OCI-LY7 (cell line): ENCODE measurements around the gene AARS2. TPM values are rescaled to one million over a fixed set of nuclear protein-coding genes. Genes with fewer than 3 reads are reported as not detected.

ENCODE experiments used
- BruUV-seq: library from RNA; stranded (reverse); fragments of 400-500 nt; replicated peaks from 2 replicates; lab custom pipeline; 2021; lab: Mats Ljungman, UMichigan
- CTCF ChIA-PET: fragments of 300-600 bp; sonication (Branson Sonifier 250); formaldehyde crosslinking; loops from one replicate; lab custom pipeline; 2022; ENCODE audit warnings: antibody characterized with exemption; ENCODE audit not compliant: unreplicated experiment; lab: Charles Lee
- POLR2A ChIA-PET: fragments of 300-600 bp; sonication (Branson Sonifier 250); formaldehyde crosslinking; loops from one replicate; lab custom pipeline; 2022; ENCODE audit warnings: antibody characterized with exemption; lab: Charles Lee
- DNase-seq: peaks from one replicate; pipeline ENCODE4 v3.0.0-alpha.2; 2015; ENCODE audit warnings: low spot score
- H2AFZ ChIP-seq: fragments of 200-600 bp; sonication (generic), shearing (Covaris generic); 2 replicates; pipeline ENCODE4 v1.6.1; 2014; ENCODE audit warnings: mild to moderate bottlenecking, antibody characterized with exemption, low read length, moderate library complexity
- H3K27ac ChIP-seq: fragments of 200-600 bp; sonication (generic); 2 replicates; pipeline ENCODE4 v1.5.1; 2014; ENCODE audit warnings: mixed run types, low read depth, mild to moderate bottlenecking, moderate library complexity, low read length, inconsistent platforms; ENCODE audit not compliant: poor library complexity, severe bottlenecking
- H3K36me3 ChIP-seq: fragments of 200-600 bp; sonication (generic); 2 replicates; pipeline ENCODE4 v1.6.1; 2014; ENCODE audit warnings: mild to moderate bottlenecking, antibody characterized with exemption, low read length, moderate library complexity, mixed read lengths; ENCODE audit not compliant: insufficient read depth
- H3K4me1 ChIP-seq: fragments of 200-600 bp; sonication (generic); 2 replicates; pipeline ENCODE4 v1.5.1; 2014; ENCODE audit warnings: mild to moderate bottlenecking, low read length; ENCODE audit not compliant: insufficient read depth, poor library complexity, severe bottlenecking
- H3K4me2 ChIP-seq: fragments of 200-600 bp; sonication (generic); 2 replicates; pipeline ENCODE4 v1.6.1; 2014; ENCODE audit warnings: mild to moderate bottlenecking, low read length
- H3K4me3 ChIP-seq: fragments of 200-600 bp; sonication (generic); 2 replicates; pipeline ENCODE4 v1.5.1; 2014; ENCODE audit warnings: mild to moderate bottlenecking, low read depth, low read length; ENCODE audit not compliant: poor library complexity, severe bottlenecking
- H3K79me2 ChIP-seq: fragments of 200-600 bp; sonication (generic); 2 replicates; pipeline ENCODE4 v1.6.1; 2016; ENCODE audit warnings: low read depth, mild to moderate bottlenecking, low read length, moderate library complexity, mixed read lengths; ENCODE audit not compliant: insufficient read depth
- H3K9me2 ChIP-seq: fragments of 200-600 bp; sonication (generic); 2 replicates; pipeline ENCODE4 v1.6.1; 2016; ENCODE audit warnings: mild to moderate bottlenecking, low read length, mixed read lengths; ENCODE audit not compliant: insufficient read depth
- H3K9me3 ChIP-seq: fragments of 200-600 bp; sonication (generic); 2 replicates; pipeline ENCODE4 v1.6.1; 2014; ENCODE audit warnings: mild to moderate bottlenecking, mixed run types, low read length, mixed read lengths
- H4K20me1 ChIP-seq: fragments of 200-600 bp; sonication (generic); 2 replicates; pipeline ENCODE4 v1.6.1; 2014; ENCODE audit warnings: mild to moderate bottlenecking, antibody characterized with exemption, low read length, moderate library complexity, mixed read lengths; ENCODE audit not compliant: insufficient read depth
- EZH2phosphoT487 ChIP-seq: fragments of 200-600 bp; sonication (generic); IDR thresholded peaks from 2 replicates; pipeline ENCODE4 v1.6.1; 2018; ENCODE audit warnings: low read depth, borderline replicate concordance, mild to moderate bottlenecking, mixed run types, antibody characterized with exemption, low read length, moderate library complexity, mixed read lengths
- intact Hi-C: fragments of 100-400 bp; cut with micrococcal nuclease; formaldehyde crosslinking; loops from one replicate; pipeline ENCODE4 v1.10.0; 2022; ENCODE audit not compliant: unreplicated experiment
- total RNA-seq, 2 experiments: library from RNA; depleted of rRNA in 1 of 2; stranded (reverse); fragments of >200 nt in 1 of 2; shearing (Covaris generic) in 1 of 2; gene quantifications; 2 replicates each; pipeline ENCODE4 v1.2.3, GENCODE V29; 2014 to 2022
- TF ChIP-seq, protein P1 (sequence below): fragments of 200-600 bp; sonication (generic); conservative IDR thresholded peaks from 2 replicates; pipeline ENCODE4 v1.5.1; 2014; ENCODE audit warnings: mild to moderate bottlenecking, antibody characterized with exemption, low read length, moderate library complexity, mixed read lengths

The AARS2 gene
- total RNA-seq, 2 experiments from 2014 or later, result 20.7 to 22.0 TPM

DNA sequence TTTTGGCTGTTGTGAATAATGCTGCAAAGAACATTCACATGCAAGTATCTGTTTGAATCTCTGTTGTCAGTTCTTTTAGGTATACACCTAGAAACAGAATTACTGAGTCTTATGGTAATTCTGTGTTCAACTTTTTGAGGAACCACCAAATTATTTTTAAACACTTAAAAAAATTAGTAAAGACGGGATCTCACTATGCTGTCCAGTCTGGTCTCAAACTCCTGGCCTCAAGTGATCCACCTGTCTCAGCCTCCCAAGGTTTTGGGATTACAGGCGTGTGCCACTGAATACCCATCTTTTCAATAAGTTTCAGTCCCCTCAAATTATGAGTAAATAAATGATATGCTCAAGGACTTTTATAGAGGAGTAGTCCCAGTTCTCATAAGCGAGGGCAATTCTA, 46.8 kb upstream of the AARS2 start:
- no peak for DNase-seq
- Histone ChIP-seq H3K4me2 (no peak overlapping the region), H2AFZ (no peak overlapping the region), H3K36me3 (no peaks in the 10 kb centered on the region), H3K4me3 (no peak overlapping the region), H3K27ac (no peak overlapping the region), H3K9me2 (no peaks in the 10 kb centered on the region), H3K9me3 (no peaks in the 10 kb centered on the region), H3K4me1 (no peaks in the 10 kb centered on the region), H4K20me1 (no peaks in the 10 kb centered on the region), H3K79me2 (no peaks in the 10 kb centered on the region)
- no TSS peak for BruUV-seq
- intact Hi-C loops, result no loop called here
- CTCF ChIA-PET, result no interaction called here
- TF ChIP-seq, protein P1, sequence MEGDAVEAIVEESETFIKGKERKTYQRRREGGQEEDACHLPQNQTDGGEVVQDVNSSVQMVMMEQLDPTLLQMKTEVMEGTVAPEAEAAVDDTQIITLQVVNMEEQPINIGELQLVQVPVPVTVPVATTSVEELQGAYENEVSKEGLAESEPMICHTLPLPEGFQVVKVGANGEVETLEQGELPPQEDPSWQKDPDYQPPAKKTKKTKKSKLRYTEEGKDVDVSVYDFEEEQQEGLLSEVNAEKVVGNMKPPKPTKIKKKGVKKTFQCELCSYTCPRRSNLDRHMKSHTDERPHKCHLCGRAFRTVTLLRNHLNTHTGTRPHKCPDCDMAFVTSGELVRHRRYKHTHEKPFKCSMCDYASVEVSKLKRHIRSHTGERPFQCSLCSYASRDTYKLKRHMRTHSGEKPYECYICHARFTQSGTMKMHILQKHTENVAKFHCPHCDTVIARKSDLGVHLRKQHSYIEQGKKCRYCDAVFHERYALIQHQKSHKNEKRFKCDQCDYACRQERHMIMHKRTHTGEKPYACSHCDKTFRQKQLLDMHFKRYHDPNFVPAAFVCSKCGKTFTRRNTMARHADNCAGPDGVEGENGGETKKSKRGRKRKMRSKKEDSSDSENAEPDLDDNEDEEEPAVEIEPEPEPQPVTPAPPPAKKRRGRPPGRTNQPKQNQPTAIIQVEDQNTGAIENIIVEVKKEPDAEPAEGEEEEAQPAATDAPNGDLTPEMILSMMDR, result no peak
- TF ChIP-seq EZH2phosphoT487, result no peak
- POLR2A ChIA-PET, result no interaction called here

DNA sequence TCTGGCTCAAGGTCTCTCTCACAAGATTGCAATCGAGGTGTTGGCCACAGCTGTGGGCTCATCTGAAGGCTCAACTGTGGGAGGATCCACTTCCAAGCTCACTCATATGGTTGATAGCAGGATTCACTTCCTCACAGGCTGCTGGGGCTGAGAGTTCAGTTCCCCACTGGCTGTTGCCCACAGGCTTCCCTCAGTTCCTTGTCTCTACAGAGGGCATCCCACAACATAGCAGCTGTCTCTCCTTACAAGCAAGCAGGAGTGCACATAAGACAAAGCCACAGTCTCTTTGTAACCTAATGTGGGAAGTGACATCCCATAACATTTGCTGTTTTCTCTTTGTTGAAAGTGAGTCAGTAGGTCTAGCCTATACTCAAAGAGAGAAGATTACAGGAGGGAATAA, 43.3 kb upstream of the AARS2 start:
- Histone ChIP-seq H3K4me1 (no peaks in the 10 kb centered on the region), H3K4me2 (no peak overlapping the region), H3K9me3 (no peaks in the 10 kb centered on the region), H3K79me2 (no peaks in the 10 kb centered on the region), H2AFZ (no peak overlapping the region), H3K9me2 (no peaks in the 10 kb centered on the region), H3K4me3 (no peak overlapping the region), H3K27ac (no peak overlapping the region), H4K20me1 (no peaks in the 10 kb centered on the region), H3K36me3 (no peaks in the 10 kb centered on the region)
- ChIA-PET POLR2A (no interaction called here), CTCF (interaction anchor here (0.5 kb wide), 1 partner anchor 209 kb away, joined by 3 read pairs; no protein-coding TSS in a partner anchor)
- DNase-seq, result no peak
- TF ChIP-seq, protein P1, result no peak
- no peak for TF ChIP-seq EZH2phosphoT487
- no TSS peak for BruUV-seq
- intact Hi-C loops, result no loop called here

DNA sequence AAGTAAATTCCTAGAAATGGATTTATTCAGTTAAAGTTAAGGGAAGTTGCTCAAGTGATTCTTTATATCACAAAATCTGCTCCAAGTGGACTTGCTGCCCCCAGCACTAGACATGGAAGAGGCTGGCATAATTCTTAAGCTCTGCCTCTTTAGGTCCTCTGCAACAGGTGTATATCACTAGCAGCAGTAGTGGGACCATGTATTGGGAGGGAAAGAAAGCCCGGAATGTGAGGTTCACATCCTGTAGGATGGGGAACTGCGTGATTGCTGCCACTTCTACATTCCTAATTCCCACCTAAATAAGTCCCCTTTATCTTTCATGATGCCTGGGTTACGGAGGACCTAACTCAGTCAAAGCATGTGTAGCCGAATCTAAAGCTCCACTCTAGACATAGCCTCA, 42.5 kb upstream of the AARS2 start:
- H3K4me1 ChIP-seq, result no peaks in the 10 kb centered on the region
- no peaks in the 10 kb centered on the region for H4K20me1 ChIP-seq
- no peak overlapping the region for H2AFZ ChIP-seq
- TF ChIP-seq EZH2phosphoT487, result no peak
- TF ChIP-seq, protein P1, result no peak
- intact Hi-C loops, result no loop called here
- no peak overlapping the region for H3K4me3 ChIP-seq
- no peak for DNase-seq
- no peaks in the 10 kb centered on the region for H3K36me3 ChIP-seq
- ChIA-PET POLR2A (no interaction called here), CTCF (interaction anchor here (0.5 kb wide), 1 partner anchor 210 kb away, joined by 3 read pairs; no protein-coding TSS in a partner anchor)
- H3K9me3 ChIP-seq, result no peaks in the 10 kb centered on the region
- no peaks in the 10 kb centered on the region for H3K79me2 ChIP-seq
- H3K4me2 ChIP-seq, result no peak overlapping the region
- BruUV-seq, result no TSS peak
- no peaks in the 10 kb centered on the region for H3K9me2 ChIP-seq
- no peak overlapping the region for H3K27ac ChIP-seq
